Adrenal gland (tissue), 12 donors: ENCODE data around the gene RSPO4. TPM values are rescaled to one million over a fixed set of nuclear protein-coding genes. Genes with fewer than 3 reads are reported as not detected.

Source experiments
- DNase-seq, 7 donors: peaks; one replicate each; pipeline ENCODE4 v3.0.0-alpha.2; 2019 to 2020
- H3K27ac ChIP-seq, 5 donors: fragments of 200-600 bp; sonication (generic) in 4 of 5; 1 replicate in 3 of 5; 2 replicates in 2 of 5; pipeline versions ENCODE4 v1.5.1 to v1.8.0; 2016 to 2020; ENCODE audit warnings: mild to moderate bottlenecking in 1 of 5
- H3K27me3 ChIP-seq: fragments of 200-600 bp; 2 replicates; pipeline ENCODE4 v1.8.0; 2021
- H3K36me3 ChIP-seq, 2 donors: fragments of 200-600 bp; replicated peaks in 1 of 2; 1 replicate in 1 of 2; 2 replicates in 1 of 2; pipeline versions ENCODE4 v1.5.1 to v1.8.0; 2018 to 2022
- H3K4me1 ChIP-seq, 2 donors: fragments of 200-600 bp; replicated peaks in 1 of 2; 1 replicate in 1 of 2; 2 replicates in 1 of 2; pipeline versions ENCODE4 v1.5.1 to v1.8.0; 2018 to 2021
- H3K4me3 ChIP-seq, 4 donors: fragments of 200-600 bp; sonication (generic) in 3 of 4; one replicate each; pipeline ENCODE4 v1.5.1; 2016 to 2018
- H3K9me3 ChIP-seq, 3 donors: fragments of 200-600 bp; sonication (generic) in 1 of 3; replicated peaks in 1 of 3; 1 replicate in 2 of 3; 2 replicates in 1 of 3; pipeline versions ENCODE4 v1.5.1 to v1.8.0; 2016 to 2021
- POLR2A ChIP-seq, 2 donors: fragments of 450-650 bp; IDR thresholded peaks; one replicate each; pipeline ENCODE4 v1.6.1; 2017; ENCODE audit warnings: antibody characterized with exemption in 2 of 2, mild to moderate bottlenecking in 2 of 2, moderate library complexity in 1 of 2
- WGBS, 4 donors: extraction: QIAGEN DNeasy Blood & Tissue Kit in 2 of 4; methylation state at CpG; one replicate each; pipeline versions ENCODE4 v1.1.5 to v1.1.7; 2013 to 2017; 5-methylcytosine and 5-hydroxymethylcytosine counted together
- intact Hi-C, 2 donors: fragments of 100-400 bp; cut with DNase I; formaldehyde crosslinking; loops; one replicate each; pipeline versions ENCODE4 v1.14.1 to v1.15.0; 2022 to 2023
- polyA plus RNA-seq, 3 donors: library from polyadenylated mRNA; stranded (reverse); fragments of 200-250 nt in 2 of 3; fragments of 350-450 nt in 1 of 3; fragmentation: Illumina TruSeq in 1 of 3; extraction: RNeasy Lipid Tissue Mini Kit (QIAGEN cat#74804) in 1 of 3; gene quantifications; one replicate each; pipeline ENCODE4 v1.2.3, GENCODE V29; 2013 to 2014
- total RNA-seq, 9 donors: library from RNA; depleted of rRNA in 4 of 9; stranded (reverse); fragments of >200 nt in 4 of 9; fragments of 120-200 nt in 1 of 9; fragmentation: NEBNext Ultra II Directional in 1 of 9; extraction: Animal tissue kit (Norgen Biotek cat#: 25700) in 1 of 9; gene quantifications; one replicate each; pipeline versions ENCODE4 v1.1.0 to v1.2.4, GENCODE V29; 2013 to 2023
- TF ChIP-seq, protein P1 (sequence below), 6 experiments: fragments of 450-650 bp in 4 of 6; fragments of 200-600 bp in 2 of 6; sonication (generic) in 1 of 6; IDR thresholded peaks; 1 replicate in 5 of 6; 2 replicates in 1 of 6; pipeline versions ENCODE4 v1.5.1 to v1.8.0; 2016 to 2021; ENCODE audit warnings: antibody characterized with exemption in 6 of 6, mild to moderate bottlenecking in 2 of 6, moderate library complexity in 1 of 6
- donor health status: healthy with polysubstance abuse.
- donor health status: Bipolar disorder and iron deficiency.
- donor health status: DM: yes; HTN: yes; CAD: no.
- donor health status: DM: no; HTN: no; CAD: no.
- donor health status: DM: no; HTN: no; CAD: no.
- donor health status: DM: yes; HTN: yes; CAD: no.

RSPO4 gene
- total and polyA plus RNA-seq, 12 donors, result 0.06 to 0.64 (median 0.20) TPM; not detected in 5

DNA sequence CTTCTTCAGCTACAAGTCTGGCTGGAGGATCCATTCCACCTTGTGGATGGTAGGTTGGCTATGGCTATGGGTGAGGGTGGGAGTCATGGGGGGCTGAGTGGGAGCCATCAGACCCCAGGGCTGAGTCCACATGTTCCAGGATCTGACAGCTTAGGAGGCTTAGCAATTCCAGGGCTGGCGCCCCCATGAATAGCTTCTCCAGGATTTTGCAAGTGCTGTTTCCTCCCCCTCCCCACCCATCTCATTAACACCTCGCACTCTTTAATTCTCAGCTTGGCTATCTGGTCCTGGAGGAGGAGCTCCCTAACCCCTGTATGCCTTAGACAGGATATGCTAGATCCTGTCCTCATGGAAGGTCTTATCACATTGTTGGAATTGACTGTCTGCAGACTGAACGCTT is 47.0 kb downstream of the RSPO4 start:
- H3K4me1 ChIP-seq, result no peaks in the 10 kb centered on the region
- TF ChIP-seq POLR2A (IDR thresholded peaks at IDR 0.05), result no peak
- TF ChIP-seq, protein P1, sequence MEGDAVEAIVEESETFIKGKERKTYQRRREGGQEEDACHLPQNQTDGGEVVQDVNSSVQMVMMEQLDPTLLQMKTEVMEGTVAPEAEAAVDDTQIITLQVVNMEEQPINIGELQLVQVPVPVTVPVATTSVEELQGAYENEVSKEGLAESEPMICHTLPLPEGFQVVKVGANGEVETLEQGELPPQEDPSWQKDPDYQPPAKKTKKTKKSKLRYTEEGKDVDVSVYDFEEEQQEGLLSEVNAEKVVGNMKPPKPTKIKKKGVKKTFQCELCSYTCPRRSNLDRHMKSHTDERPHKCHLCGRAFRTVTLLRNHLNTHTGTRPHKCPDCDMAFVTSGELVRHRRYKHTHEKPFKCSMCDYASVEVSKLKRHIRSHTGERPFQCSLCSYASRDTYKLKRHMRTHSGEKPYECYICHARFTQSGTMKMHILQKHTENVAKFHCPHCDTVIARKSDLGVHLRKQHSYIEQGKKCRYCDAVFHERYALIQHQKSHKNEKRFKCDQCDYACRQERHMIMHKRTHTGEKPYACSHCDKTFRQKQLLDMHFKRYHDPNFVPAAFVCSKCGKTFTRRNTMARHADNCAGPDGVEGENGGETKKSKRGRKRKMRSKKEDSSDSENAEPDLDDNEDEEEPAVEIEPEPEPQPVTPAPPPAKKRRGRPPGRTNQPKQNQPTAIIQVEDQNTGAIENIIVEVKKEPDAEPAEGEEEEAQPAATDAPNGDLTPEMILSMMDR (IDR thresholded peaks at IDR 0.05), result no peak
- H3K36me3 ChIP-seq, result no peaks in the 10 kb centered on the region
- DNase-seq, result no peak
- no peak overlapping the region for H3K4me3 ChIP-seq
- no peak overlapping the region for H3K27ac ChIP-seq
- no peaks in the 10 kb centered on the region for H3K9me3 ChIP-seq
- intact Hi-C loops, result loop anchor here in 1 of 2 donors (5.0 kb wide), 1 partner anchor 138 kb away; no protein-coding TSS in a partner anchor
- peaks cover 6% of the 10 kb centered on the region for H3K27me3 ChIP-seq
- 61 to 85% (median 67%) methylated on average over 2 to 3 of the region's 3 CpGs for WGBS, 4 donors

DNA sequence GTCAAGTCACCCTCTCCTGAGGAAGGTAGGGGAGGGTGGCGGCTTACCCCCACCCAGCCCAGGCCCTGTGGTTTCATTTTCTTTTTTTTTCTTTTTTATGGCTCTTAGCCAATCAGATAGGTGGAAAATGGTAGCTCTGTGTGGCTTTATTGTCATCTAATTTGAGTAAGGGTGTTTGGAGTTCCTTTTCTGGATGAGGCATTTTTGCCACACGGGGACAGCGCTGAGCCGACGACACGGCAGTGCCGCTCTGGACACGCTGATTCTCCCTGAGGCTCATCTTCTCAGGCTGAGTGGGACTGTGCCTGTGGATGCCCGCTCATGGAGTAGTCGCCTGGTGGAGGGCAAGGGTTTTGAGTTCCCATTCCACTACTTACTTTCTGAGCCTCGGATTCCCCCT is 48.4 kb downstream of the RSPO4 start:
- peak in 2 of 7 donors; percentile 14 to 25 for DNase-seq
- H3K9me3 ChIP-seq, result no peaks in the 10 kb centered on the region
- no peaks in the 10 kb centered on the region for H3K4me1 ChIP-seq
- no peaks in the 10 kb centered on the region for H3K36me3 ChIP-seq
- no peak overlapping the region for H3K27ac ChIP-seq
- intact Hi-C loops, result no loop called here
- peaks cover 10% of the 10 kb centered on the region for H3K27me3 ChIP-seq
- no peak overlapping the region for H3K4me3 ChIP-seq
- TF ChIP-seq, protein P1 (IDR thresholded peaks at IDR 0.05), result peak in 3 of 6 experiments; percentile 9 to 39 (median 36)
- no peak for TF ChIP-seq POLR2A (IDR thresholded peaks at IDR 0.05)
- 22 to 42% (median 31%) methylated on average over 11 of the region's 11 CpGs for WGBS, 4 donors

DNA sequence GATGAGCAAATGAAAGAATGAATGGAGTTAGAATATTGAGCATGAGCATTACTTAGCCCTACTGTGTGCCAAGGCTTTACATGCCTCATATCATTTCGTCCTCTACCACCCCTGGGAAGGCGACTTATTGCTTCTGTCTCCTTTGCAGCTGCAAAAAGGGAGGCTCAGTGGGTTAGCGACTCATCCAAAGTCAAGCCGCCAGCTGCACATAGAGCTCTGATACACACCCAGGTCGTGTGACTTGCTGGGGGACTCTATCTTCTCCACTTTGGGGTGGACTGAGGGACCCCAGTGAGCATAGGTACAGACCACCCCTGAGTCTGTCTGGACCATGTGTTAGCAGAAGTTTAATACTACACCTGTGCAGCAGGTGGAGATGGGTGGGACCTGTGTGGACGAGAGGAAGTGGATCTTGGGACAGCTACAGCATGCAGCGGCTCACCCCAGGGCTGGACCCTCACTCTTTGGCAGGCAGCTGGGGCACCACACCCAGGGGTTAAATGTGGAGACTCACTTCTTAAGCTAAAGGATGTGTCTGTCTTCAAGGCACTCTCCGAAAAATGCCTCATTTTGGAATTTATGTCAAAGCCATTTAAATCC is 49.8 kb downstream of the RSPO4 start:
- TF ChIP-seq, protein P1 (IDR thresholded peaks at IDR 0.05), result no peak
- TF ChIP-seq POLR2A (IDR thresholded peaks at IDR 0.05), result no peak
- intact Hi-C loops, result no loop called here
- no peaks in the 10 kb centered on the region for H3K9me3 ChIP-seq
- H3K27ac ChIP-seq, result no peak overlapping the region
- 61 to 89% (median 68%) methylated on average over 6 to 8 of the region's 8 CpGs for WGBS, 4 donors
- no peaks in the 10 kb centered on the region for H3K36me3 ChIP-seq
- no peak for DNase-seq
- no peak overlapping the region for H3K4me3 ChIP-seq
- no peaks in the 10 kb centered on the region for H3K4me1 ChIP-seq
- peaks cover 12% of the 10 kb centered on the region for H3K27me3 ChIP-seq

DNA sequence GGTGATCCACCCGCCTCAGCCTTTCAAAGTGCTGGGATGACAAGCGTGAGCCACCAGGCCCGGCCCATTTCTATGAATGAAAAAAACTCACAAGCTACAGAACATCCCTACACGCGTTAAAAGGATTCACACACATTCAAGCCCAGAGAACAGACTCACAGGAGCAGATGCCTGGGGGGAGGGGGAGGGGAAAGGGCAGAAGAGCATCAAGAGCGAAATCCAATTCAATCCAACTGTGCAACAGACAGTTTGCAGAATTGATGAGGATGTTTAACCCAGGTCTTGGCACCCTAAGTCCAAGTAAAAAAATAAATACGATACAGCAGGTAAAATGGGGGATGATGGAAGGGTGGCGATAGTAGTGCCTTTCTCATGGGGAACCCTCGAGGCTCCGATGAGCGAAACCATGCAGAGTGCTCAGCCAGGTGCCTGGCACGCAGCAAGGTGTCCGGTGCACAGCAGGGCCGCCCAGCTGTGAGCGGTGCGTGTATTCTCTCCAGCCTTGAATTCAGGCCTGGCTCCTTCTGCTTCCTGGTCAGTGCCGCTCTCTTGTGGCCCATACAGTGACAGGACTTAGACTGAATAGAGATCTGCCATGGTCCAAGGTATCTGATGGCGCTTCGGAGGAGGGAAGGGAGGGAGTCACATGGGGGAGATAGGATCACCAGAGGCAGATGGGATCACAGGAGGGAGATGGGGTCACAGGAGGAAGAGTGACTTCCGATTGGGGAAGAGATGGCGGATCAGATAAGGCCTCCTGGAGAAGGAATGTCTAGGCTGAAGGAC is 50.5 kb downstream of the RSPO4 start:
- no peak for DNase-seq
- intact Hi-C loops, result no loop called here
- H3K4me3 ChIP-seq, result no peak overlapping the region
- no peaks in the 10 kb centered on the region for H3K36me3 ChIP-seq
- H3K27ac ChIP-seq, result no peak overlapping the region
- 81 to 88% (median 81%) methylated on average over 15 to 21 of the region's 21 CpGs for WGBS, 4 donors
- no peaks in the 10 kb centered on the region for H3K4me1 ChIP-seq
- peaks cover 12% of the 10 kb centered on the region for H3K27me3 ChIP-seq
- no peaks in the 10 kb centered on the region for H3K9me3 ChIP-seq
- TF ChIP-seq POLR2A (IDR thresholded peaks at IDR 0.05), result no peak
- TF ChIP-seq, protein P1 (IDR thresholded peaks at IDR 0.05), result no peak
